Osteoblast (primary cell): ENCODE results near the gene OPCML. TPM values are rescaled to one million over a fixed set of nuclear protein-coding genes. Genes with fewer than 3 reads are reported as not detected.

Source experiments
- DNase-seq: peaks from one replicate; pipeline ENCODE4 v3.0.0; 2011; ENCODE audit warnings: low spot score, mixed read lengths; ENCODE audit not compliant: insufficient read length; ENCODE audit errors: missing footprints
- H2AFZ ChIP-seq: 2 replicates; pipeline ENCODE4 v1.6.0; 2011; ENCODE audit warnings: mild to moderate bottlenecking, low read length
- H3K27ac ChIP-seq: 2 replicates; pipeline ENCODE4 v1.5.1; 2011; ENCODE audit warnings: mild to moderate bottlenecking, low read depth, low read length, moderate library complexity
- H3K27me3 ChIP-seq: 2 replicates; pipeline ENCODE4 v1.6.0; 2012; ENCODE audit warnings: mild to moderate bottlenecking, control low read depth, inconsistent platforms, low read length, moderate library complexity; ENCODE audit not compliant: insufficient read depth
- H3K36me3 ChIP-seq: 2 replicates; pipeline ENCODE4 v1.5.1; 2011; ENCODE audit warnings: mild to moderate bottlenecking, low read length, control low read depth, moderate library complexity; ENCODE audit not compliant: insufficient read depth
- H3K4me1 ChIP-seq: 2 replicates; pipeline ENCODE4 v1.5.1; 2011; ENCODE audit warnings: mild to moderate bottlenecking, low read length, control low read depth, moderate library complexity; ENCODE audit not compliant: insufficient read depth
- H3K4me2 ChIP-seq: 2 replicates; pipeline ENCODE4 v1.6.0; 2011; ENCODE audit warnings: mild to moderate bottlenecking, low read length; ENCODE audit not compliant: insufficient read depth
- H3K4me3 ChIP-seq: fragments of 200-600 bp; sonication (generic); 3 replicates; pipeline ENCODE4 v1.5.1; 2012; ENCODE audit warnings: mild to moderate bottlenecking, low read length, inconsistent platforms; ENCODE audit not compliant: insufficient read depth
- H3K79me2 ChIP-seq: 2 replicates; pipeline ENCODE4 v1.6.0; 2012; ENCODE audit warnings: mild to moderate bottlenecking, low read length, control low read depth, inconsistent platforms; ENCODE audit not compliant: insufficient read depth
- H3K9me3 ChIP-seq: 2 replicates; pipeline ENCODE4 v1.5.1; 2011; ENCODE audit warnings: low read depth, low read length, control low read depth
- H4K20me1 ChIP-seq: 2 replicates; pipeline ENCODE4 v1.6.0; 2012; ENCODE audit warnings: mild to moderate bottlenecking, low read length, control low read depth; ENCODE audit not compliant: insufficient read depth
- CTCF ChIP-seq: IDR thresholded peaks from 2 replicates; pipeline ENCODE4 v1.5.1; 2011; ENCODE audit warnings: mild to moderate bottlenecking, low read depth, low read length, moderate library complexity; ENCODE audit errors: extremely low read depth
- total RNA-seq: library from RNA; depleted of rRNA; stranded (reverse); fragments of >200 nt; gene quantifications from 2 replicates; pipeline ENCODE4 v1.2.3, GENCODE V29; 2012

The OPCML gene
- total RNA-seq, 1 donor: 0.36 TPM

GRCh38 chr11:132683602-132684001, 848.7 kb downstream of the OPCML start:
- DNase-seq: no peak
- no peaks in the 10 kb centered on the region for H3K36me3 ChIP-seq
- no peaks in the 10 kb centered on the region for H3K79me2 ChIP-seq
- no peak overlapping the region for H2AFZ ChIP-seq
- no peak overlapping the region for H3K4me3 ChIP-seq
- no peaks in the 10 kb centered on the region for H3K9me3 ChIP-seq
- no peaks in the 10 kb centered on the region for H3K27me3 ChIP-seq
- no peak overlapping the region for H3K4me2 ChIP-seq
- no peaks in the 10 kb centered on the region for H4K20me1 ChIP-seq
- TF ChIP-seq CTCF: no peak
- peaks cover 19% of the 10 kb centered on the region for H3K4me1 ChIP-seq
- H3K27ac ChIP-seq: no peak overlapping the region

- H3K4me3 ChIP-seq: no peak overlapping the region
- no peak overlapping the region for H2AFZ ChIP-seq
- no peak overlapping the region for H3K27ac ChIP-seq
- H3K4me2 ChIP-seq: no peak overlapping the region
- H4K20me1 ChIP-seq: no peaks in the 10 kb centered on the region
- DNase-seq: no peak
- H3K79me2 ChIP-seq: no peaks in the 10 kb centered on the region
- H3K9me3 ChIP-seq: no peaks in the 10 kb centered on the region
- H3K4me1 ChIP-seq: peaks cover 19% of the 10 kb centered on the region
- H3K27me3 ChIP-seq: no peaks in the 10 kb centered on the region
- no peak for TF ChIP-seq CTCF
- no peaks in the 10 kb centered on the region for H3K36me3 ChIP-seq
Observed at GRCh38 chr11:132681971-132682370, 850.3 kb downstream of the OPCML start.

- no peaks in the 10 kb centered on the region for H3K79me2 ChIP-seq
- H4K20me1 ChIP-seq: no peaks in the 10 kb centered on the region
- TF ChIP-seq CTCF: no peak
- H3K27me3 ChIP-seq: no peaks in the 10 kb centered on the region
- no peak overlapping the region for H3K4me2 ChIP-seq
- no peaks in the 10 kb centered on the region for H3K36me3 ChIP-seq
- H3K27ac ChIP-seq: no peak overlapping the region
- H3K4me3 ChIP-seq: no peak overlapping the region
- H3K9me3 ChIP-seq: no peaks in the 10 kb centered on the region
- H3K4me1 ChIP-seq: peaks cover 9% of the 10 kb centered on the region
- no peak for DNase-seq
- H2AFZ ChIP-seq: no peak overlapping the region
Observed at GRCh38 chr11:132680584-132680983, 851.7 kb downstream of the OPCML start.

GRCh38 chr11:132674151-132674550, 858.1 kb downstream of the OPCML start:
- no peak for DNase-seq
- Histone ChIP-seq H3K36me3 (no peaks in the 10 kb centered on the region), H3K4me1 (peaks cover 2% of the 10 kb centered on the region), H3K27ac (no peak overlapping the region), H4K20me1 (no peaks in the 10 kb centered on the region), H2AFZ (no peak overlapping the region), H3K27me3 (no peaks in the 10 kb centered on the region), H3K4me3 (no peak overlapping the region), H3K4me2 (no peak overlapping the region), H3K9me3 (no peaks in the 10 kb centered on the region), H3K79me2 (no peaks in the 10 kb centered on the region)
- TF ChIP-seq CTCF: no peak
